Panc1 (cell line): ENCODE results near the gene ISM1. TPM values are rescaled to one million over a fixed set of nuclear protein-coding genes. Genes with fewer than 3 reads are reported as not detected.

Experiments
- ATAC-seq: fragments of 200-7000 bp; cut with Tn5 transposase; 2 replicates; pipeline ENCODE4 v1.9.1; 2020; ENCODE audit warnings: mild to moderate bottlenecking, moderate library complexity
- BruUV-seq: library from RNA; stranded (reverse); fragments of 400-500 nt; replicated peaks from 2 replicates; lab custom pipeline; 2021; lab: Mats Ljungman, UMichigan
- CTCF ChIA-PET: fragments of 300-600 bp; sonication (Branson Sonifier 250); formaldehyde crosslinking; loops from one replicate; lab custom pipeline; 2022; ENCODE audit warnings: antibody characterized with exemption; lab: Charles Lee
- POLR2A ChIA-PET: fragments of 300-600 bp; sonication (Branson Sonifier 250); formaldehyde crosslinking; loops from one replicate; lab custom pipeline; 2022; ENCODE audit warnings: antibody characterized with exemption; lab: Charles Lee
- DNase-seq: peaks from one replicate; pipeline ENCODE4 v3.0.0-alpha.2; 2010; ENCODE audit warnings: low read depth, low spot score
- H3K27ac ChIP-seq: 2 replicates; pipeline ENCODE4 v1.5.1; 2011; ENCODE audit warnings: mild to moderate bottlenecking, low read length, inconsistent platforms
- H3K27me3 ChIP-seq: fragments of 200-500 bp; sonication (Bioruptor generic); 2 replicates; pipeline ENCODE4 v1.6.0; 2014; ENCODE audit warnings: low read length, inconsistent platforms; ENCODE audit not compliant: control insufficient read depth, insufficient read depth
- H3K36me3 ChIP-seq: fragments of 200-500 bp; sonication (Bioruptor generic); 2 replicates; pipeline ENCODE4 v1.5.1; 2014; ENCODE audit warnings: inconsistent platforms, mild to moderate bottlenecking, low read length, moderate library complexity; ENCODE audit not compliant: control insufficient read depth, insufficient read depth
- H3K4me1 ChIP-seq: 2 replicates; pipeline ENCODE4 v1.5.1; 2011; ENCODE audit warnings: inconsistent platforms, mild to moderate bottlenecking, low read length, moderate library complexity; ENCODE audit not compliant: control insufficient read depth, insufficient read depth
- H3K4me3 ChIP-seq, 2 experiments: 2 replicates each; pipeline ENCODE4 v1.5.1; 2011 to 2012; ENCODE audit warnings: low read depth in 2 of 2, low read length in 2 of 2, mild to moderate bottlenecking in 2 of 2, inconsistent platforms in 1 of 2, moderate library complexity in 1 of 2
- H3K9me3 ChIP-seq: fragments of 200-500 bp; sonication (Bioruptor generic); 2 replicates; pipeline ENCODE4 v1.5.1; 2014; ENCODE audit warnings: low read depth, mild to moderate bottlenecking, inconsistent platforms, low read length, moderate library complexity; ENCODE audit not compliant: control insufficient read depth, insufficient read depth
- POLR2AphosphoS5 ChIP-seq: IDR thresholded peaks from 2 replicates; pipeline ENCODE4 v1.6.1; 2012; ENCODE audit warnings: mild to moderate bottlenecking, low read depth, low read length, moderate library complexity
- SIN3A ChIP-seq: IDR thresholded peaks from 2 replicates; pipeline ENCODE4 v1.6.1; 2012; ENCODE audit warnings: low read depth, mild to moderate bottlenecking, low read length, moderate library complexity, borderline replicate concordance; ENCODE audit not compliant: insufficient read depth
- TCF7L2 ChIP-seq: IDR thresholded peaks from 2 replicates; pipeline ENCODE4 v1.6.1; 2011; ENCODE audit warnings: mild to moderate bottlenecking, low read depth, low read length, inconsistent platforms
- in situ Hi-C: cut with HindIII; loops from 2 replicates; pipeline ENCODE4 v1.10.0; 2016; ENCODE audit warnings: low sequenced_read_pairs, low pct_unique_long_range_greater_than_20kb
- intact Hi-C: fragments of 100-400 bp; cut with micrococcal nuclease; formaldehyde crosslinking; loops from one replicate; pipeline ENCODE4 v1.10.0; 2022; ENCODE audit not compliant: unreplicated experiment
- total RNA-seq: library from RNA; stranded (reverse); gene quantifications from one replicate; pipeline ENCODE4 v1.2.1, GENCODE V29; 2021; ENCODE audit not compliant: unreplicated experiment
- TF ChIP-seq, protein P1 (sequence below): fragments of 450-650 bp; IDR thresholded peaks from 2 replicates; pipeline ENCODE4 v1.5.1; 2017; ENCODE audit warnings: mild to moderate bottlenecking
- TF ChIP-seq, protein P2 (sequence below), 2 experiments: IDR thresholded peaks; 2 replicates each; pipeline ENCODE4 v1.6.1; 2011 to 2012; ENCODE audit warnings: low read depth in 2 of 2, control low read depth in 1 of 2, low read length in 1 of 2, mild to moderate bottlenecking in 1 of 2, moderate library complexity in 1 of 2; ENCODE audit not compliant: insufficient read depth in 1 of 2

The ISM1 gene
- total RNA-seq, 1 experiment from 2014 or later, result not detected

DNA sequence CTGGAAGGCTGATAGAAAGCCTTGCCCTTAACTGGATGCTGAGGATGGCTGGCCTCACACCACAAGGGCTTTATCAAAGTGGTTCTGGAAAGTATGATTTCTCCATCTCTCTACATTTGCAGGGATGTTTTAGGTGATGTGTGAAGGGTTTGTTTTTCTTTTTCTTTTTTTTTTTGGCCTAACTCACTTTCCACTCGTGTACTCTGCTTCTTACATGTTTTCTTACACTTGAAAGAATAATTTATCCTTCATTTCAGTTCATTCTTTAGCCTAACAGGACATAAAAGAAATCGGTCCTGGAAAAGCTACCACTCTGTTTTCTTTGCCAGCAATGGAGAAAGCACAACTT is 41.2 kb downstream of the ISM1 start:
- no peaks in the 10 kb centered on the region for H3K9me3 ChIP-seq
- no peaks in the 10 kb centered on the region for H3K36me3 ChIP-seq
- no peak for ATAC-seq
- in situ Hi-C loops, result no loop called here
- ChIA-PET POLR2A (no interaction called here), CTCF (interaction anchor here (0.7 kb wide), 2 partner anchors 204 to 409 kb away, joined by 4 to 6 read pairs; no protein-coding TSS in a partner anchor)
- H3K4me3 ChIP-seq, result no peak overlapping the region
- no TSS peak for BruUV-seq
- no peak overlapping the region for H3K27ac ChIP-seq
- TF ChIP-seq, protein P1, sequence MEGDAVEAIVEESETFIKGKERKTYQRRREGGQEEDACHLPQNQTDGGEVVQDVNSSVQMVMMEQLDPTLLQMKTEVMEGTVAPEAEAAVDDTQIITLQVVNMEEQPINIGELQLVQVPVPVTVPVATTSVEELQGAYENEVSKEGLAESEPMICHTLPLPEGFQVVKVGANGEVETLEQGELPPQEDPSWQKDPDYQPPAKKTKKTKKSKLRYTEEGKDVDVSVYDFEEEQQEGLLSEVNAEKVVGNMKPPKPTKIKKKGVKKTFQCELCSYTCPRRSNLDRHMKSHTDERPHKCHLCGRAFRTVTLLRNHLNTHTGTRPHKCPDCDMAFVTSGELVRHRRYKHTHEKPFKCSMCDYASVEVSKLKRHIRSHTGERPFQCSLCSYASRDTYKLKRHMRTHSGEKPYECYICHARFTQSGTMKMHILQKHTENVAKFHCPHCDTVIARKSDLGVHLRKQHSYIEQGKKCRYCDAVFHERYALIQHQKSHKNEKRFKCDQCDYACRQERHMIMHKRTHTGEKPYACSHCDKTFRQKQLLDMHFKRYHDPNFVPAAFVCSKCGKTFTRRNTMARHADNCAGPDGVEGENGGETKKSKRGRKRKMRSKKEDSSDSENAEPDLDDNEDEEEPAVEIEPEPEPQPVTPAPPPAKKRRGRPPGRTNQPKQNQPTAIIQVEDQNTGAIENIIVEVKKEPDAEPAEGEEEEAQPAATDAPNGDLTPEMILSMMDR, result peak; percentile 37; the same call in 1 of the 2 replicates
- TF ChIP-seq POLR2AphosphoS5 (no peak), SIN3A (no peak)
- intact Hi-C loops, result loop anchor here (10.0 kb wide), 1 partner anchor 147 kb away; no protein-coding TSS in a partner anchor
- H3K4me1 ChIP-seq, result no peaks in the 10 kb centered on the region
- 0 out of 2 replicates have a peak, but pooled peaks cover 2% of the 10 kb centered on the region for H3K27me3 ChIP-seq
- DNase-seq, result no peak

DNA sequence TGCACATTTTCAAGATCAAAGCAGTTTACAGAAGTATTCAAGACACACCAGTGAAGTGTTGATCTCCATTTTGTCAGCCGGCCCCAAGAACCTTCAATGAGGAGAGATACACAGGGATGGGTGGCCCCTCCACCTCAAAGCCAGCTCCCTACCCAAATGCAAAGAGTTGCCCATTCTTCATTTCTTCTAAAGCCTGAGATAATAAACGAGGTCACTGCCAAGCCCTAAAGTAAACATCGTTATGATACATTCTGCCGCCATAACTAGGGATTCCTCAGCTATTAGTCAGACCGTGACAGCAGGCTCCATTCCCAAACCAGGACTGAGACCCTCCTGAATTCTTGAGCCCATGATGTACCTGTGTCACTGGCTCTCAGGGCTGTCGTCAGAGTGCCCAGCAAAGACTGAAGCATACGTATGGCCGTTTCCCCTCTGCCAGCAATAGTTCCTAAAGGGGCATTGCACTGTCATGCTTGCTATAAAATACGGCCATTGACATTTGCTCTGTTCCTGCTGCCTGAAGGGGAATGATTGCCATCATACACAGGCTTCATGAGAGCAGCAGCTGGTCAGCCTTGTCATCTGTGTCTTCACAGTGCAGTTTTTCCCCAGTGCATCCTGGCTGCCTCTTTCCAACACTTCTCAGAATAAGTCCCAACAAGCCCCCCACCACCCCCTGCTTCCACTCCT is 41.7 kb downstream of the ISM1 start:
- CTCF ChIA-PET, result interaction anchor here (0.7 kb wide), 2 partner anchors 205 to 408 kb away, joined by 4 to 6 read pairs; no protein-coding TSS in a partner anchor
- no peaks in the 10 kb centered on the region for H3K9me3 ChIP-seq
- intact Hi-C loops, result loop anchor here (10.0 kb wide), 1 partner anchor 148 kb away; no protein-coding TSS in a partner anchor
- in situ Hi-C loops, result no loop called here
- POLR2A ChIA-PET, result no interaction called here
- H3K4me1 ChIP-seq, result no peaks in the 10 kb centered on the region
- DNase-seq, result no peak
- BruUV-seq, result no TSS peak
- H3K27ac ChIP-seq, result no peak overlapping the region
- H3K36me3 ChIP-seq, result no peaks in the 10 kb centered on the region
- H3K4me3 ChIP-seq, result no peak overlapping the region
- H3K27me3 ChIP-seq, result 0 out of 2 replicates have a peak, but pooled peaks cover 2% of the 10 kb centered on the region
- TF ChIP-seq, protein P1, result no peak
- TF ChIP-seq, protein P2, sequence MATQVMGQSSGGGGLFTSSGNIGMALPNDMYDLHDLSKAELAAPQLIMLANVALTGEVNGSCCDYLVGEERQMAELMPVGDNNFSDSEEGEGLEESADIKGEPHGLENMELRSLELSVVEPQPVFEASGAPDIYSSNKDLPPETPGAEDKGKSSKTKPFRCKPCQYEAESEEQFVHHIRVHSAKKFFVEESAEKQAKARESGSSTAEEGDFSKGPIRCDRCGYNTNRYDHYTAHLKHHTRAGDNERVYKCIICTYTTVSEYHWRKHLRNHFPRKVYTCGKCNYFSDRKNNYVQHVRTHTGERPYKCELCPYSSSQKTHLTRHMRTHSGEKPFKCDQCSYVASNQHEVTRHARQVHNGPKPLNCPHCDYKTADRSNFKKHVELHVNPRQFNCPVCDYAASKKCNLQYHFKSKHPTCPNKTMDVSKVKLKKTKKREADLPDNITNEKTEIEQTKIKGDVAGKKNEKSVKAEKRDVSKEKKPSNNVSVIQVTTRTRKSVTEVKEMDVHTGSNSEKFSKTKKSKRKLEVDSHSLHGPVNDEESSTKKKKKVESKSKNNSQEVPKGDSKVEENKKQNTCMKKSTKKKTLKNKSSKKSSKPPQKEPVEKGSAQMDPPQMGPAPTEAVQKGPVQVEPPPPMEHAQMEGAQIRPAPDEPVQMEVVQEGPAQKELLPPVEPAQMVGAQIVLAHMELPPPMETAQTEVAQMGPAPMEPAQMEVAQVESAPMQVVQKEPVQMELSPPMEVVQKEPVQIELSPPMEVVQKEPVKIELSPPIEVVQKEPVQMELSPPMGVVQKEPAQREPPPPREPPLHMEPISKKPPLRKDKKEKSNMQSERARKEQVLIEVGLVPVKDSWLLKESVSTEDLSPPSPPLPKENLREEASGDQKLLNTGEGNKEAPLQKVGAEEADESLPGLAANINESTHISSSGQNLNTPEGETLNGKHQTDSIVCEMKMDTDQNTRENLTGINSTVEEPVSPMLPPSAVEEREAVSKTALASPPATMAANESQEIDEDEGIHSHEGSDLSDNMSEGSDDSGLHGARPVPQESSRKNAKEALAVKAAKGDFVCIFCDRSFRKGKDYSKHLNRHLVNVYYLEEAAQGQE (IDR thresholded peaks at IDR 0.05; ENCODE audit: insufficient read depth in 1 of 2, low read depth in 2 of 2, low read length in 1 of 2), result no peak
- no peak for TF ChIP-seq SIN3A
- no peak for TF ChIP-seq TCF7L2
- ATAC-seq, result no peak
